ENCODE data around the gene CHKA.

The CHKA gene

DNA sequence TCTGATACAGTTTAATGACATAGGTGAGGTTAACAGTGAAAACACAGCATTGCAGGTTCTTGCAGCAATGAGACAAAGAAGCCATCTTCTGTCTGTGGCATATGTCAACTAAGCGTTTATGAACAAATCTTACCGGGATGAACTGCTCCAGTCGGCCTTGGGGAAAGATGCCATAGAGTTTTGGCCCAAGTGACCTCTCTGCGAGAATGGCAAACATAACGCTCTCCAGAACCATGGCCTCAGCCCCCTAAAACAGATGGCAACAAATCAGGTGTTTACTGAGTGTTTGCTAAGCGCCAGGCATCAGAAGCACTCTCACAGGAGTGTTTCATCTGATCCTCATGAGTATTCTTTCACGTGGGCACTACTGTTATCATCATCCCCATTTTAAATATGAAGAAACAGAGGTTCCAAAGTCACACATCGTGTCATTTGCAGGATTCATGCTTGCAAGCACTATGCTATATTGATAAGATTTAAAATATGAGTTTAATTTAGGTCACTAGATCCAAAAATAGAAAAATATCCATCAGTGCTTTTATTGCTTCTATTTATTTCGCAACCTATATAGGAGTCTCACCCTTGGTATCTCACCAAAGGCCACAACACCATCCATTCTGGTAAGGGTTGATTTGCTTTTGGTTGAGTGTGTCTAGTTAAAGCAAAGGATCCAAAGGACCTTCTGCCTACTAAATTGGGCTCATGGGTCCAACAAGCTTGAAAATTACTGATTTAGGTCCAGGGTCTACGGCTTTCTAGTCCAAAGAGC, 46.4 kb downstream of the CHKA start:
- no peak for DNase-seq (ENCODE audit: low read depth in 2 of 2)

DNA sequence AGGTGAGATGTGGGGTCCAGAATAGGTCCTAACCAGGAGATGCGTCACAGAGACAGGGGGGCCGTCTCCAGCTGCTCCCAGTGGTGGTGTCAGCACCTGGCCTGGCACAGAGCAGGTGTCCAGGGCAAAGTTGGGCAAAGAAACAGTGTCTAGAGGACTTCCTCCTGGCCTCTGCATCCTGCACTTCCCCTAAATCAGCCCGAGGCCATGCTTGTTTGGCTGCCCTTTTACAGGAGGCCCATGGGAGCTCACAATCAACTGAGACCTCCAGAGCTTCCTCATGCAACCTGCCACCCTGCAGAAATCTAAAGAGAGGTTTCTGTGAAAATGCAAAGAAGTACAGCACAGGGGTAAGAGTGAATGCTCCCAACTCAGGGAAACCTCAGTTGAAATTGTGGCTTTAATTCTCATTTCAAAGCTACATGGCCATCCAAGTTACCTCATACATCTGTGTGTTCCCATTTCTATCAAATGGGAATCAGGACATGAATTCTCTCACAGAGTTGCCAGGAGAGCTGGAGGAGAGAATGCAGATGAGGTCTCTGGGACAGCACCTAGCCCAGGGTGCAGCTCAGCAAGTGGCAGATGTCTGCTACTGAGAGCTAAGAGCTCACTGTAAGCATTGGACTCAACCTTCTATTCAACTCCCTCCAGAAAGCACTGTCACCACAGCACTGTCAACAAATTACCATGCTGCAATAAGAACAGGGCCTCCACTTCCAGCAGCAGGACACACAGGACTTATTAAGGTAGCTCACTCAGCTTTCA, 49.7 kb downstream of the CHKA start:
- DNase-seq (ENCODE audit: low read depth in 2 of 2): no peak

DNA sequence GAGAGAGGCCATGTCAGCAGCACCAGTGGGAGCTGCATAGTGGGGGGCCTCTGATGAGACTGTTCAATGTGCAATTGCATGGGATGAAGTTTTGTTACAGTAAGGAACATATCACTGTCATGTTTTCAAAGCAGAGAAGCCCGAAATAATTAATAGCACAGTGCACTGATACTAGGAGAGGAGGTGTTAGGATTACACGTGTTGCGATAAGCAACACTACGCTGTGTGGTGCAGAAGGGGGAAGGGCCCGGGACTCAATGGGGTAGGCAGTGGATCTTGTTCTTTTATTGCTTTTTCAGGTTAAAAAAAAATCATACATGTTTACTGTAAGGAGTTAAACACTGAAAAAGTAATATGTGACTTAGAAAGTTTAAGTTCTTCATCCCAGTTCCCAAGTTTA, 53.2 kb downstream of the CHKA start:
- DNase-seq (ENCODE audit: low read depth in 2 of 2): no peak

DNA sequence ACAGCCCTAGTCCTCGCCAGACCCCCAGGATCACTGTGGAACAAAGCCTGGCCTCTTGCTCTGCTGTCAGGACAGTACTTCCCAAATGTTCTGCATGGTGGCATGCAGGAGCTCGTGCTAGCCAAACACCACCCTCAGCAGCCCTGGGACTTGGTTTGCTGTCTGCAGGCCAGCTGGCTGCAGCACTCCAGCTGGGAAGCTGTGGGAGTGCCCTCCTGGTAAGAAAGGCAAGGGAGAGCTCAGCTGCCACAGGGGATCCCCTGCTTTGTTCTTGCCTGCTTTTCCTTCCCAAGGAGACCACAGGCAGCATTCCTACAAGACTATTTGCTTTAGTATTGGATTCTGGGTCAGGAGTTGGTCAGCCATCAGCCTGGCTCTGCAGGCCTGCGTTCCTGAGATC, 54.4 kb downstream of the CHKA start:
- DNase-seq (ENCODE audit: low read depth in 2 of 2): no peak

DNA sequence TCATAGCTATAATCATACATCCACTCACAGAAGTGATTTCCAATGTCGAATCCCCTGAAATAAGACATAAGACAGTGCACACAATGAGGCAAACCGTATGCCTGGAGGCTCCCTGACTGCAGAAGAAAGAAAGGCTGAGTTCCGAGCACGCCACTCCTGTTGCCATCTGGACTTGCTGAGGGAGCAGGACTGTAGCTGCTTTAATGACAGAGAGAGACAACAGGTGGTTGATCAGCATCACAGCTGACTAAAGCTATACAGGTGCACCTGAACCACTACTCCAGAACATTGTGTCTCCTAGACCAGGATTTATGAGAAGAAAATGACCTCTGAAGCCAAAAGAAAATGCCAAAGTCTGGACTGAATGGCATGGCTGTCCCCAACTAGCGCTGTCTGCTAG, 55.3 kb downstream of the CHKA start:
- no peak for DNase-seq (ENCODE audit: low read depth in 2 of 2)

DNA sequence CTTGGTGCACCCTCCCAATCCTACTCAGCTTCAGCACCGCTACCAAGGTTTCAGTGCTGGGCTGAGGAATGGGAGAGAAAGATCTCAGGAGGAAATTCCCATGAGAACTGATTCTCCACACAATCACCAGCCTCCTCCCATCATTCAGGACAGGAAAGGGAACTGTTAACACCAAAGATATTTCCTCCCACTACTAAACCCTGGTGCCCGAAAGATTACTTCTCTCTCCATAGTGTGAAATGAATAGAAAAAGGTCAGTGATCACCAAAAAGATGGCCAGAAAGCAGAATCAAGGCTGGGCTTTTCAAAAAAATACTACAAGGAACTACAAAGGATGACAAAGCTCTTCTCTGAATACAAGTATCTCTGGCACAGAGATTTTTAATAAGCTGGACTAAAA, 56.3 kb downstream of the CHKA start:
- no peak for DNase-seq (ENCODE audit: low read depth in 2 of 2)

DNA sequence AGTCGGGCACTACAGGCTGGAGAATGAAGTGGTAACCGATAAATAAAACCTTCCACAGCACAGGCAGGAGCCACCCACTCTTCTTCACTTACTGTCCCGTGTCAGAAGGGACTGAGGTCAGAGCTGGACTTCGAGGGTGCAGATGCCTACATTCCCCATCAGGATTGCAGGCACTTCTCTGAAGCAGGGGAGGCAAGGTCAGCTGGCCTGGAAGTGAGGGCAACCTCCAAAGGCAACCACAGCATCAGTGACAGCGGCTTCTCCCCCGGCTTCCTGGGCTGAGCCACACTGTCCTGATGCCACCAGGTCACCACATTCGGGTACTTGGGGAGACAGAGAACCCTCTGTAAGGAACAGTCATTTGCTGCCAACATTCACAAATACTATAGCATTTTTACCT, 59.7 kb downstream of the CHKA start:
- DNase-seq (ENCODE audit: low read depth in 2 of 2): no peak

DNA sequence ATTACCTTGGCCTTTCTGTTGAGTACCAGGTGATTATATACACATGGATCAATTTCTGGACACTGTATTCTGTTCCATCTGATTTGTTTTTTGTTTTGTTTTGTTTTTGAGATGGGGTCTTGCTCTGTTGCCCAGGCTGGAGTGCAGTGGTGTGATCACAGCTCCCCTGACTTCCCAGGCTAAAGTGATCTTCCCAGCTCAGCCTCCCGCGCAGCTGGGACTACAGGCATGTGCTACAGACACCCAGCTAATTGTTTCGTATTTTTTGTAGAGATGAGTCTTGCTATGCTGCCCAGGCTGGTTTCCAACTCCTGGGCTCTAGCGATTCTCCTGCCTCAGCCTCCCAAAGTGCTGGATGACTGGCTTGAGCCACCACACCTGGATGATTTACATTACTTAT, 63.4 kb downstream of the CHKA start:
- DNase-seq (ENCODE audit: low read depth in 2 of 2): no peak

DNA sequence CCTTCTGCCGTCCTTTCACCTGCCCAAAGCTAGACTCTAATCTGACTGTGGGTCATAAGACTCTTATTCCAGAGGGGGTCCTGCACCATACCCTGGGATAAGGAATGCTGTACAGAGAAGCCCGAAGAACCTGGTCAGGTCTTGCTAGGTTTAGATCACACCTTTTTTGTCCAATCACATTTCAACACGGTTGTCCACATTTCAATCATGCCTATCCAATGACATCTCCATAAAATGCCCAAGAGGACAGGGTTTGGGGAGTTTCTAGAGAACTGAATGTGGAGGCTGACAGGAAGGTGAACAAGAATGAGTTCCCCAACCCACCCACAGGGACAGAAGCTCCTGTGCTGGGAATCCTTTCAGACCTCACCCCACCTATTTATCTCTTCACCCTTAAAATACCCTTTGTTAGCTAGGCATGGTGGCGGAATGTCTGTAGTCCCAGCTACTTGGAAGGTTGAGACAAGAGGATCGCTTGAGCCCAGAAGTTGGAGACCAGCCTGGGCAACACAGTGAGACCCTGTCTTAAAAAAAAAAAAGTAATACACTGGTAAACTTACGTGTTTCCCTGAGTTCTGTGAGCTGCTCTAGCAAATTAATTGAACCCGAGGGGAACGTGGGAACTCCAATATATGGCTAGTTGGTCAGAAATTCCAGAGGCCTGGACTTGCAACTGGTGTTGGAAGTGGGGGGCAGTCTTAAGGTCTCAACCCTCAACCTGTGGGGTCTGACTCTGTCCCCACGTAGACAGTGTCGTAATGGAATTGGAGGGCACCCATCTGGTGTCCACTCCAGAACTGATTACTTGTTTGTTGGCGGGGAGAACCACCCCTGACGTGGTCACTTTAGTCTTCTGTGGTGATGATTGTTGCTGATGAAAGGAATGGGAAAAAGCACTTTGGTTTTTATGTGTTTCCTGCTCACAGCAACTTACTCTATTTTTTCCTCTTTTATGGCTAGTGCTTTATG, 64.6 kb downstream of the CHKA start:
- DNase-seq (ENCODE audit: low read depth in 2 of 2): no peak

DNA sequence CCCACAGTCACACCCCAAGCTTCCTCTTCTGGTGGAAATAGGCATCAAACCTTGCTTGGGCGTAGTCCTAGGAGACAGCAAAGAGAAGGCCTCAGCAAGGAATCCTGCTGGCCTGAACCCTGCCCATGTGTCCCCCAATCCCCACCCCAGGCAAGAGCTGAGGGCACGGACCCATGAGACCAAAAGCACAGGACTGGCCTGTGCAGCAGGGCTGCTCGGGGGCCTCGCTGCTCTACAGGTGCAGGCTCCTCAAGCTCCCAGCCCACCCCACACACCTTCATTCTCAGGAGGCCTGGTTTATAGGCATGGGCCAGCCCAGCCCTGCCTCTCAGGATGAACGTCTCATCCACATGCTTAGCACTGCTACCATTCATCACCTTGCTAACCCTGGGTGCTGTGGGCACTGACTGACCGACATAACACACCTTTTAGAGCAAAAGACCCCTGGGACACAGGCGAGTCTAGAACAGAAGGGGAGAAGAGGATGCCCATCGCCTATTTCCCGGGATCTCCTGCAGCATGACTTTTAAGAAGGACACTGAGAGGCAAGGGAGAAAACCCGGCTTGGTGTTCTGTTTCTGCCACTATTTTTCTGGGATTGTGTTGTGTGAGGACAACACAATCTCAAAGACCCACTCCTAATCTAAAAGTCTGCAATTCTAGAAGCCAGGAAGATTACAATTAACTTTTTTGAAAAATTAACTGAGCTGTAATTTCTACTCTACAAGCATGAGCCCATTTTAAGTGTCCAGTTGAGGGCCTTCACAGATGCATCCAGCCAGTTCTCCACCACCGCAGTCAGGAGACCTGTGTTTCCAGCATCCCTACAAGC, 67.0 kb downstream of the CHKA start:
- no peak for DNase-seq (ENCODE audit: low read depth in 2 of 2)

DNA sequence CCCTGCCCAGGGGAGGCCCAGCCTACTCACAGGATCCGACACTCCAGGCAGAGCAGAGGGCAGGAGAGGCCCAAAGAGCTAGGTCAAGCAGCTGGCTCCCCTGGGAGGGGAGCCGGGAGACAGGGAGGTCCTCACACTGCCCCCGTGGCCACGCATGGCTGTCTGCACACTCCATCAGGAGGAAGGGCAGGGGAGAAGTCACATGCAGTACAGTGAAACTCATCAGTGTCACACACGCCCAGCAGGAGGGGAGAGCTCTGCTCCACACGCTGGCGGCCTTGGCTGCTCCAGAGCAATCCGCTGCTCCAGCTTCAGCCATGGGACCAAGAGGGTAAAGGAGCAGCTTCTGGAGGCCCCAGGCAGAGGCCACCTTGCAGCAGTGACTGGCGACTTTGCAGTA, 68.1 kb downstream of the CHKA start:
- DNase-seq (ENCODE audit: low read depth in 2 of 2): no peak

DNA sequence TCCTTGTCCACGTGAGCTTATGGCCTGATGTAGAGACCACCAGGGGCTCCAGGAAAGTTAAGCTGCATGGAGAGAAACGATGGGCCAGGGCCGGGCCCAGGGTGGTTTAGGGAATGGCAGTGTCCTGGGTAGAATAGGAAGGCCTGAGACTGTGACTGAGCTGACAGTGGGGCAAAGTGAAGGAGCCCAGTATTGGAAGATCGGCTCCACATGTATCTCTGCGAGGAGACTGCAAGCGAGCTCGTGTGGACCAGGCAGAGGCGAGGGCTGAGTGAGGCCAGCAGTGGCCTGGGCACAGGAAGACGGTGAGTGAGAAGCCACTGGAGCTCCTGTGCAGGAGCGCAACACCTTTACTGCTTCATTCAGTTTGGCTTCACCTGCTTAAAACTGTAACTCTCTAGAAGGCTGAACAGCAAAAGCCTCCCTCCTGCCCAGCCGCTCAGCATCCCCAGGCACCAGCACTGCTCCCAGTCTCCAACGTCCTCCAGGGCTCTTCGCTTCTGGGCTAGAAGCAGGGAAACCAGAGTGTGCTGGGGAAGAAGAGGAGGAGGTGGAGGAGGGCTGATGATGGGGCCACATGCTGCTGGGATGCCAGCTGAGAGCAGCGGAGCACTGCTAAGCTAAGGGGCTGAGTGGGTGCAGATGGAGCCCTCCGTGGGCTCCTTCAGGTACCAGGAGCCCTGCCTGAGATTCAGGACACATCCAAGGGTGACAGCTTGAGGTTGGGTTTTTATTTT, 68.9 kb downstream of the CHKA start:
- no peak for DNase-seq (ENCODE audit: low read depth in 2 of 2)

DNA sequence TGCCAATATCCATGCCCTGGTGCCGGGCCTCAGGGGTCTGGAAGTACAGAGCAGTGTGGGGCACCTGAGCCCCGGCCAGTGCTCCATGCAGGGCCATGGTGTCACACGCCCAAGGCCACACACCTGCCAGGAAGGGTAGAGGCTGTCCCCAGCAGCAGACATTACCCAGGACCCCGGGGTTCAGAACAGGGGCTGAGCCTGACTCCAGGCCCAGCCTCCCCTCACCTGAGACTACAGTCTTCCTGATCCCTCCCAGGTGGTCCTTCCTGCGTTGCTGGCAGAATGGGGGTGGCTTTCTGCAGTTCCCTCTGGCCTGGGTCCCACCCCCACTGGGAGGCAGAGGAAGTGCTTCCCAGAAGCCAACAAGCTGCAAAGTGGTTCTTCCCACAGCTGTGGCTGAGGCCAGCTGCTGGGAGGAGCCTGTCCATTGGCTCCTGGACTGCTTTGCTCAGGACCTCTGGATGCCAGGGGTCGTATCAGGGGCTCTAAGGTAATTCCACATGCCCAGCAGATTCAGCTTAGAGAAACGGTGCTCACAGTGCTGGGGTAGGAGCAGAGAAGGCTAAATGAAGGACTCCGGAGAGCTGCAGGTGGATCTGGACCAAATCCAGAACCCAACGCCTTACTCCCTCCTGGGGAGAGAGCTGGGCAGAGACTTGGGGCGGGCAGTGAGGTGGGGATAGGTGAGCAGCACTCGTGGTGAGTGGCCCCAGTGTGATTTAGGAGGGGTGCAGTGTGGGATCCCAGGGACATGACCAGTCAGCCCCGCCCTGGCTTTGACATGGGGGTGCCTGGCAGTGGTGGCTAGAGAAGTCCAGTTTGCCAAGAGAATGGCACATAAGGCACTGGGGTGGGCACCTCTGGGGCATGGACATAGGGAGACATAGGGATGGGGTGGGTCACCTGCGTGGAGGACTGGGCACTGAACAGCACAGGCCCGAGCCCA, 69.7 kb downstream of the CHKA start:
- DNase-seq (ENCODE audit: low read depth in 2 of 2): no peak

DNA sequence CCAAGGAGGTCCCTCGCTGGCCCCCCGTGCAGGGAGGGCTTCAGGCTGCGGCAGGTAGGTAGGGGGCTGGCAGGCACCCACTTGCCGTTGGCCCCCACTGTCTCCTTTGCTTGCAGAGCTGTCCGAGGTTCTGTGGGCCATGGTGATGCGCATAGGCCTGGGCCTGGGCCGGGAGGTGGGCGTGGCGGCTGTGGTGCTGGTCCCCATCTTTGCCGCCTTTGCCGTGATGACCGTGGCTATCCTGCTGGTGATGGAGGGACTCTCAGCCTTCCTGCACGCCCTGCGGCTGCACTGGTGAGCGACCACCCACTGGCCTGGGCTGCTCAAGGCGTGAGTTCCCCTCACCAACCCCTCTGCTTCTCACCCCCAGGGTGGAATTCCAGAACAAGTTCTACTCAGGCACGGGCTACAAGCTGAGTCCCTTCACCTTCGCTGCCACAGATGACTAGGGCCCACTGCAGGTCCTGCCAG, 70.8 kb downstream of the CHKA start:
- no peak for DNase-seq (ENCODE audit: low read depth in 2 of 2)

DNA sequence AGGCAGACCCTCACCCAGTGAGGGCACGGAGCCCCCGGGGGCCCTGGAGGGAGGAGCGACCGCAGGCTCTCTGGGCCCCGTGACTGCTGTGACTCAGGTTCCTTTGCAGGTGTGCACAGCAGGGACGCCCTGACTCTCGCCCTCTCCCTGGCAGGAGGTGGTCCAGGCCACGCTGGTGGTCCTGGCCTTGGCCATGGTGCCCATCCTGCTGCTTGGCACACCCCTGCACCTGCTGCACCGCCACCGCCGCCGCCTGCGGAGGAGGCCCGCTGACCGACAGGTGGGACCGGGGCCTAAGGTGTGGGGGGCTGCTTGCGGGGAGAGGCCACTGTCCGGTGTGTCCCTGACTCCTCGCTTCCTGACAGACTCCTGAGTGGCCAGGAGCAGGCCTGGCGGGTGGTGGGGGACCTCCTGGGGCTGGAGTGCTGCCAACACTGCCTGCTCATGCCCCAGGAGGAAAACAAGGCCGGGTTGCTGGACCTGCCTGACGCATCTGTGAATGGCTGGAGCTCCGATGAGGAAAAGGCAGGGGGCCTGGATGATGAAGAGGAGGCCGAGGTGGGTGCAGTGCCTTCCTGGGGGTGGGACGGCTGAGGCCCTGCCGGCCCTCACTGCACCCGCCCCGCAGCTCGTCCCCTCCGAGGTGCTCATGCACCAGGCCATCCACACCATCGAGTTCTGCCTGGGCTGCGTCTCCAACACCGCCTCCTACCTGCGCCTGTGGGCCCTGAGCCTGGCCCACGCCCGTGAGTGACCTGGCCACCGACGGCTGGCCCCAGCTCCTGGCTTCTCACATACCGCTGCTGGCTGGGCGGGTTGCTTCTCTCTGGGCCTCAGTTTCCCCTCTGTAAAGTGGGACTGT, 71.4 kb downstream of the CHKA start:
- DNase-seq (ENCODE audit: low read depth in 2 of 2): no peak

DNA sequence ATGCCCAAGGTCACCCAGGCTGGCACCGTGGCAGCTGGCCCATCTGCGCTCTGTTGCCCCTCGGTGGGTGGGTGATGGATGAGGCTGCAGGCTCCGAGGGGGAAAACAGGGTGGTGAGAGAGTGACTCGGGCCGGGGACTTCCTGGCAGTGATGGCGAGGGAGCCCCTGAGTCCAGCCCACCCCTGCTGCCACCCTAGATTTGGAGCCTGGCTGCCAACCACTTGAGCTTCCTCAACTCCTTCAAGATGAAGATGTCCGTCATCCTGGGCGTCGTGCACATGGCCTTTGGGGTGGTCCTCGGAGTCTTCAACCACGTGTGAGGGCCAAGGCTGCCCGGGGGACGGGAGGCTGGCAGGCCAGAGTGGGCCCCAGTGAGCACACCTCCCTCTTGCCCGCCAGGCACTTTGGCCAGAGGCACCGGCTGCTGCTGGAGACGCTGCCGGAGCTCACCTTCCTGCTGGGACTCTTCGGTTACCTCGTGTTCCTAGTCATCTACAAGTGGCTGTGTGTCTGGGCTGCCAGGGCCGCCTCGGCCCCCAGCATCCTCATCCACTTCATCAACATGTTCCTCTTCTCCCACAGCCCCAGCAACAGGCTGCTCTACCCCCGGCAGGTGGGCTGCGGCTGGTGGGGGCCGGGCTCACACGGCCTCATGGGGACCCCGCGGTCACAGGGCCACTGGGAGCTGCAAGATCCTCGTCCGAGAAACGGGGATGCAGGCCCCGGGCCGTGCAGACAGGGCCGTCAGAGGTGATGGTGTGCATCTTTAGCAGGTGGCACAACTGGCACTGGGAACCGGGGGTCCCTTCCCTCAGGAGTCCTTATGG, 72.3 kb downstream of the CHKA start:
- DNase-seq (ENCODE audit: low read depth in 2 of 2): no peak

DNA sequence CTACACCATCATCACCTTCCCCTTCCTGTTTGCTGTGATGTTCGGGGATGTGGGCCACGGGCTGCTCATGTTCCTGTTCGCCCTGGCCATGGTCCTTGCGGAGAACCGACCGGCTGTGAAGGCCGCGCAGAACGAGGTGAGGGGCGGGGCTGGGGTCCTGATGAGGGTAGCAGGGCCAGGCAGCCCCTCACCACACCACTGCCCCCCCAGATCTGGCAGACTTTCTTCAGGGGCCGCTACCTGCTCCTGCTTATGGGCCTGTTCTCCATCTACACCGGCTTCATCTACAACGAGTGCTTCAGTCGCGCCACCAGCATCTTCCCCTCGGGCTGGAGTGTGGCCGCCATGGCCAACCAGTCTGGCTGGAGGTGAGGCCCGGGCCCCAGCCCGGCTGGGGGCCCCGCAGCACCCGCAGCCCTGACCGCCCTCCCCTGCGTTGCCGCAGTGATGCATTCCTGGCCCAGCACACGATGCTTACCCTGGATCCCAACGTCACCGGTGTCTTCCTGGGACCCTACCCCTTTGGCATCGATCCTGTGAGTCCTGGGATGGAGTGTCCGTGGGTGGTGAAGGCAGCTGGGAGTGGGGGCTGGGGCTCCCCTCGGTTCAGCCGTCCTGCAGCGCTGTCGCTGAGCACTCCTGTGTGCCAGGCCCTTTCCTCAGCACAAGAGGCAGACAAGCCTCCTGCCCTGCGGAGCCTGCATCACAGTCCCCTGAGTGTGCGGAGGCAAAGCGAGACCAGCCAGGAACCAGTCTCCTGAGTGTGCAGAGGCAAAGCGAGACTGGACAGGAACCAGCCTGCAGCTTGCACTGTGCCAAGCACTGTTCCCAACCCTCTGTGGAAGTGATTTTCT, 73.5 kb downstream of the CHKA start:
- DNase-seq (ENCODE audit: low read depth in 2 of 2): no peak

All from stimulated activated CD4-positive, alpha-beta T cell treated with anti-CD3 and anti-CD28 coated beads, Interleukin-4, amount 100 ng/mL, for 48 hours (primary cell).